ENCODE data around the gene EEIG1. TPM values are rescaled to one million over a fixed set of nuclear protein-coding genes. Genes with fewer than 3 reads are reported as not detected.

Gene EEIG1
- total RNA-seq, 3 donors from 2014 or later: 7.7 to 32.1 (median 19.7) TPM

DNA sequence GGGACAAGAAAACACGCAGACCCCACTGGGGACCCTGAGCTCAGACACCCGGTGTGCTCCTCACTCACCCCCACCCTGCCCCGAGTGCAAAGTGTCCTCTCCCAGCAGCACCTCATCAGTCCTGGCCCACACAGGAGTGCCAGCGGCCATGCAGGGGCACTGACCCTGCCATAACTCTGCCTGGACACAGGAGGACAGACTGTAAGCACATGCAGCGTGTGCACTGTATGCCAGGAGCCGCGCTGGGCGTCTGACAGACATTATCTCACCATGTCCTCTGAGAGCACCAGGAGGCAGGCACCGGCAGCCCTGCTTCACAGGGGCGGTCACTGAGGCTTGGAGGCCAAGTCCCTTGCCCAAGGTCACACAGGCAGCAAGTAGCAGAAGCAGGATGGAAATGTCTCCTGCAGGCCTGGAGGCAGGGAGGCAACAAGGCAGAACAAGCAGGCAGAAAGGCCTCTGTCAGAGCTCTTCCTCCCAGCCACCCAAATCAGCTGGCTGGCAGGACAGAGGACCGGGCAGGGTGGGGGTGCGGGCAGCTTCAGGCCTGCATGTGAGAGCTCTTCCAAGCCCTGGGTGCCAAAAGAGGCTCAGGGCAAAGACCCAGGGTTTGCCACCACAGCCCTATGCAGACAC, 8.4 kb downstream of the EEIG1 start:
- Histone ChIP-seq H3K36me3 (no peaks in the 10 kb centered on the region), H3K27me3 (no peaks in the 10 kb centered on the region), H3K9me3 (no peaks in the 10 kb centered on the region), H3K27ac (peak overlapping the region; percentile 98 to 99), H3K4me1 (peaks cover 40 to 80% of the 10 kb centered on the region in 2 donors), H3K4me3 (peak overlapping the region in 1 of 3 donors; percentile 50)
- no peak for DNase-seq (ENCODE audit: low spot score in 2 of 2)
- intact Hi-C loops (cut with DNase I; ENCODE audit: low total_unique reads): loop anchor here (10.0 kb wide), 1 partner anchor 112 kb away; no protein-coding TSS in a partner anchor
- TF ChIP-seq, protein P1, sequence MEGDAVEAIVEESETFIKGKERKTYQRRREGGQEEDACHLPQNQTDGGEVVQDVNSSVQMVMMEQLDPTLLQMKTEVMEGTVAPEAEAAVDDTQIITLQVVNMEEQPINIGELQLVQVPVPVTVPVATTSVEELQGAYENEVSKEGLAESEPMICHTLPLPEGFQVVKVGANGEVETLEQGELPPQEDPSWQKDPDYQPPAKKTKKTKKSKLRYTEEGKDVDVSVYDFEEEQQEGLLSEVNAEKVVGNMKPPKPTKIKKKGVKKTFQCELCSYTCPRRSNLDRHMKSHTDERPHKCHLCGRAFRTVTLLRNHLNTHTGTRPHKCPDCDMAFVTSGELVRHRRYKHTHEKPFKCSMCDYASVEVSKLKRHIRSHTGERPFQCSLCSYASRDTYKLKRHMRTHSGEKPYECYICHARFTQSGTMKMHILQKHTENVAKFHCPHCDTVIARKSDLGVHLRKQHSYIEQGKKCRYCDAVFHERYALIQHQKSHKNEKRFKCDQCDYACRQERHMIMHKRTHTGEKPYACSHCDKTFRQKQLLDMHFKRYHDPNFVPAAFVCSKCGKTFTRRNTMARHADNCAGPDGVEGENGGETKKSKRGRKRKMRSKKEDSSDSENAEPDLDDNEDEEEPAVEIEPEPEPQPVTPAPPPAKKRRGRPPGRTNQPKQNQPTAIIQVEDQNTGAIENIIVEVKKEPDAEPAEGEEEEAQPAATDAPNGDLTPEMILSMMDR (IDR thresholded peaks at IDR 0.05): no peak
- TF ChIP-seq POLR2AphosphoS5 (IDR thresholded peaks at IDR 0.05): no peak
- no peak for TF ChIP-seq POLR2A (IDR thresholded peaks at IDR 0.05)

DNA sequence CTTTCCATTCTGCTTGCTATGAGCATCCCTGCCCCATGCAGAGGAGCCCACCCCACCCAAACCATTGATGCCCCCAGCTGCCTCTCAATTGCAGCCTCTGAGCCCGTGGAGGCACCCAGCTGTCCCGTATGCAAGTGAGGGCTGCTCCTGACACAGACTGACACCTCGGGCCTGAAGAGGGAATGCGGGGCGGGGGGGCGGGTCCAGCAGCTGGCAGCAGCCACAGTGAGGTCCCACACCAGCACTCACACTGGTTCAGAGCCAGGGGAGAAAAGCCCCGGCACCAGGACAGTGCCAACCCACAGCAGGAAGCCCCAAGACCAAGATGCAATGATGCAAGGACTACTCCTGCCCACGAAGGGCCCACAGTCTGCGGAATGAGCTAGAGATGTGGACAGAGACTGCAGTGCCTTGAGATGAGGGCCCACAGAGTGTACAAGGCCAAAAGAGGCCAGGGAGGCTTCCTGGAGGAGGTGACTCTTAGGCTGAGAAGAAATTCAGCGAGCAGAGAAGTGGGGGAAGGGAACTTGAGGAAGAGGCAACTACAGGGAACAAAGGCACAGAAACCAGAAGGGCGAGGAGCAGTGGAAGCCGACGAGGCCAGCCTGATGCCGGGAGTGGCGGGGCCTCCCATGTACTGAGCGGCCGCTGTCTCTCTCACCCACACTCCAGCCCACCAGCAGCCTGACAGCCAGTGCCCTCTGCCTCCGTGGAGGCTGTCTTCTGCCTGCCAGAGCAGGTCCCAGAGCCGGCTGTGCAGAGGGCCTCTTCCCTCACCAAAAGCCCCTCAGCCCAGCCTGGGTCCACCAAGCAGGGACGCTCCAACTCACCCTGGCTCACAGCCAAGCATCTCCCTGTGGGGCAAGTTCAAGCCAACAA, 9.2 kb downstream of the EEIG1 start:
- H3K4me3 ChIP-seq: peak overlapping the region in 1 of 3 donors; percentile 50
- peak overlapping the region; percentile 98 to 99 for H3K27ac ChIP-seq

DNA sequence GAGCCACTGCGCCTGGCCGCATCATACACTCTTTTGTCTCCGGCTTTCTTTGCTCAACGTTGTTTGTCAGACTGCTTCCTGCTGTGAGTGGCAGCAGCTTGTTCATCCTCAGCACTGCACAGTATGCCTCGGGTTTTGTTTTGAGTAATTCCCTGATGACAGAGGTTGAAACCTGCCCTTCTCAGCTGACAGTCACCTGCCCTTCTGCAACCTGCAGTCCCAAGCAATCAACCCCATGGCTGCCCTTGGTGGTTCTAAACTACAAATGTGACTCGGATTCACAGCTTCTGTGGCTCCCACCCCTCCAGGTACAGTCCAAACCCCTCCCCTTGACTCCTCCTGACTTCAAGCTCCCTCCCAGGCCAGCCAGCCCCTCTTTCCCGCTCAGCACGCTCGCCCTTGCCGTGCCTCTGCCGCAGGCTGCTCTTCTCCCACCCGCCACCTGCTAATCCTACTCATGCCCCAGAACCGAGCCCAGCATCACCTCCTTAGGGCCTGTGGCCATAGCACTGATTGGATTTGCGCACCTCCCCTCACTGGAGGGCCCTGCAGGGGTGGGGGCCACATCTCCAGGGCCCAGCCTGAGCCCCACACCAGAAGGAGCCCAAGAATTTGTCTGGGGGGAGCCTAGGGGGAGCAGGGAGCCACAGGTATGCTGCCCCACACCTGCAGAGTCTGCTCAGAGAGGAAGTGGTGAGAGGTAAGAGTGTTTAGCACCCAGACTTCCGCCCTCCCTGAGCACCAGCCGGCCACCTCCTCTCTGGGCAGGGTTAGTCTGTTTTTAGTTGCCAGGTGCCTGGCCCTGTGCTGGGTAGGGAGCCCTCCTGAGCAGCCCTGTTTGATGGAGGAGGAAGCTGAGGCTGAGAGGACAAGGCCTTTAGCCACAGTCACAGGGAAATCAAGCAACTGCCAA, 10.1 kb downstream of the EEIG1 start:
- Histone ChIP-seq H3K4me1 (peaks cover 51 to 70% of the 10 kb centered on the region in 2 donors), H3K36me3 (no peaks in the 10 kb centered on the region), H3K4me3 (peak overlapping the region in 1 of 3 donors; percentile 50), H3K9me3 (no peaks in the 10 kb centered on the region), H3K27ac (peak overlapping the region; percentile 98 to 99), H3K27me3 (no peaks in the 10 kb centered on the region)
- TF ChIP-seq POLR2AphosphoS5 (IDR thresholded peaks at IDR 0.05): no peak
- TF ChIP-seq, protein P1 (IDR thresholded peaks at IDR 0.05): no peak
- no peak for TF ChIP-seq POLR2A (IDR thresholded peaks at IDR 0.05)
- DNase-seq (ENCODE audit: low spot score in 2 of 2): no peak
- intact Hi-C loops (cut with DNase I; ENCODE audit: low total_unique reads): loop anchor here (10.0 kb wide), 1 partner anchor 114 kb away; no protein-coding TSS in a partner anchor

More for the DNA sequence above, 9.2 kb downstream of the EEIG1 start:
- Histone ChIP-seq H3K27me3 (no peaks in the 10 kb centered on the region), H3K4me1 (peaks cover 45 to 76% of the 10 kb centered on the region in 2 donors), H3K36me3 (no peaks in the 10 kb centered on the region), H3K9me3 (no peaks in the 10 kb centered on the region)
- no peak for DNase-seq (ENCODE audit: low spot score in 2 of 2)
- intact Hi-C loops (cut with DNase I; ENCODE audit: low total_unique reads): loop anchor here (10.0 kb wide), 1 partner anchor 113 kb away; no protein-coding TSS in a partner anchor
- TF ChIP-seq POLR2A (IDR thresholded peaks at IDR 0.05) (no peak), POLR2AphosphoS5 (IDR thresholded peaks at IDR 0.05) (no peak)
- TF ChIP-seq, protein P1 (IDR thresholded peaks at IDR 0.05): no peak

DNA sequence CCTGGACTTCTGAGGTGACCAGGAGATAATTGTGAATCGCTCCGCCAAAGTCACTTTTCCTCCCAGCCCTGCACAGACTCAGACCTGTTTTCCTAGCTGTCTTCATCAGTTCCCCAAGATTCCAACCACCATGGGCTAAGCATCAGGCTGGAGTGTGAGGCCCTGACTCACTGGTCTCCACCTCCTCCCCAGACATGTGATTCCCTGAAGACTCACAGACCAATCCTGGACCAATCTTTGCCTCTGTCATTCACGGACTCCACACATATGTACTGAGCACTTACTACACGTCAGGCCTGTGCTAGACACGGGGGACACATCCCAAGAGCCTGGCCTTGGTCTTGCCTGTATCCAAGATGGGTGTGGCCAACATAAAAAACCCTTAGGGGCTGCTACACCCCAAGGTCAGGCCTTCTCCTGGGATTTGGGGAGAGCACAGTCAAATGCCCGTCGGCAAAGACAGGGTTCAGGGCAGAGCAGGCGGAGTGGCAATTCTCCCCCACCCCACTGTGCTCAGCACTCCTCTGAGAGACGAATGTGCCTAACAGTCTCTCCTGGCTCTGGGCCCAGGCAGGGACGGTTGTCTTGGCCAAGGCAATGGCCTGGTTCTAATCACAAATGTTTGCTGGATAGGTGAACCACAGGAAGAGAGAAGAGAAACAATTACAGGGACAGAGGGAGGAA, 11.9 kb downstream of the EEIG1 start:
- Histone ChIP-seq H3K36me3 (no peaks in the 10 kb centered on the region), H3K9me3 (no peaks in the 10 kb centered on the region), H3K27ac (peak overlapping the region; percentile 98 to 99), H3K4me3 (peak overlapping the region in 1 of 3 donors; percentile 1), H3K4me1 (peaks cover 48 to 62% of the 10 kb centered on the region in 2 donors), H3K27me3 (no peaks in the 10 kb centered on the region)
- intact Hi-C loops (cut with DNase I; ENCODE audit: low total_unique reads): no loop called here
- peak in 1 of 2 donors; percentile 77 for DNase-seq (ENCODE audit: low spot score in 2 of 2)
- TF ChIP-seq POLR2A (IDR thresholded peaks at IDR 0.05): no peak
- peak in 2 of 3 donors; percentile 25 to 40 for TF ChIP-seq POLR2AphosphoS5 (IDR thresholded peaks at IDR 0.05)
